GM12878 (cell line): Measurements from ENCODE around the gene ENTPD5. TPM values are rescaled to one million over a fixed set of nuclear protein-coding genes. Genes with fewer than 3 reads are reported as not detected.
A peak's percentile ranks its signal among the peaks of the same experiment; 100 is the strongest.

Experiments
- ATAC-seq: fragments of 200-7000 bp; cut with Tn5 transposase; 3 replicates; pipeline ENCODE4 v1.9.1; 2020; ENCODE audit warnings: mild to moderate bottlenecking, moderate library complexity
- BruUV-seq: library from RNA; stranded (reverse); fragments of 400-500 nt; replicated peaks from 2 replicates; lab custom pipeline; 2021; lab: Mats Ljungman, UMichigan
- CTCF ChIA-PET: fragments of 300-600 bp; sonication (Branson Sonifier 250); formaldehyde crosslinking; extraction: SDS; loops from one replicate; lab custom pipeline; 2021; ENCODE audit warnings: inconsistent platforms; lab: Yijun Ruan, JAX
- POLR2A ChIA-PET: fragments of 350-600 bp; formaldehyde crosslinking; extraction: SDS; loops from one replicate; lab custom pipeline; 2021; ENCODE audit warnings: inconsistent platforms; lab: Charles Lee
- RAD21 ChIA-PET: fragments of 300-600 bp; sonication (Branson Sonifier 250); formaldehyde crosslinking; loops from one replicate; lab custom pipeline; 2023; ENCODE audit warnings: antibody characterized with exemption; ENCODE audit not compliant: unreplicated experiment; lab: Charles Lee
- SMC1A ChIA-PET: fragments of 300-600 bp; sonication (Branson Sonifier 250); formaldehyde crosslinking; loops from one replicate; lab custom pipeline; 2023; ENCODE audit not compliant: unreplicated experiment, uncharacterized antibody; lab: Charles Lee
- DNase-seq: peaks from one replicate; pipeline ENCODE4 v3.0.0-alpha.2; 2011; ENCODE audit warnings: low read depth, low spot score
- FAIRE-seq: peaks from 3 replicates; lab custom pipeline; 2011; peaks lifted over from hg19 to GRCh38; lab: Jason Lieb, UNC
- H2AFZ ChIP-seq: 2 replicates; pipeline ENCODE4 v1.6.0; 2011; ENCODE audit warnings: low read depth, low read length, control low read depth; ENCODE audit not compliant: control insufficient read depth
- H3K27ac ChIP-seq: 2 replicates; pipeline ENCODE4 v1.5.1; 2011; ENCODE audit warnings: control low read depth; ENCODE audit not compliant: control insufficient read depth, insufficient read depth
- H3K27me3 ChIP-seq, 2 experiments: replicated peaks in 1 of 2; 2 replicates each; pipeline versions ENCODE4 v1.6.0 to v1.6.1; 2011; ENCODE audit warnings: low read length in 1 of 2; ENCODE audit not compliant: control insufficient read depth in 2 of 2, insufficient read depth in 2 of 2
- H3K36me3 ChIP-seq, 2 experiments: 2 replicates each; pipeline ENCODE4 v1.5.1; 2011; ENCODE audit warnings: low read length in 1 of 2; ENCODE audit not compliant: control insufficient read depth in 2 of 2, insufficient read depth in 2 of 2
- H3K4me1 ChIP-seq: 2 replicates; pipeline ENCODE4 v1.6.1; 2011; ENCODE audit warnings: mild to moderate bottlenecking, low read length, moderate library complexity, mixed read lengths; ENCODE audit not compliant: control insufficient read depth, insufficient read depth
- H3K4me2 ChIP-seq: 2 replicates; pipeline ENCODE4 v1.6.0; 2011; ENCODE audit warnings: control low read depth; ENCODE audit not compliant: control insufficient read depth, insufficient read depth
- H3K4me3 ChIP-seq: fragments of 200-600 bp; sonication (generic); 2 replicates; pipeline ENCODE4 v1.5.1; 2016
- H3K79me2 ChIP-seq: 2 replicates; pipeline ENCODE4 v1.6.0; 2011; ENCODE audit warnings: low read length; ENCODE audit not compliant: control insufficient read depth, insufficient read depth
- H3K9ac ChIP-seq: 2 replicates; pipeline ENCODE4 v1.8.0; 2011; ENCODE audit warnings: low read length, control low read depth, mixed read lengths; ENCODE audit not compliant: control insufficient read depth, insufficient read depth
- H3K9me3 ChIP-seq: replicated peaks from 3 replicates; pipeline ENCODE4 v1.5.1; 2011; ENCODE audit warnings: mild to moderate bottlenecking, low read length; ENCODE audit not compliant: control insufficient read depth, insufficient read depth
- H4K20me1 ChIP-seq: 2 replicates; pipeline ENCODE4 v1.6.0; 2011; ENCODE audit not compliant: control insufficient read depth, insufficient read depth
- BCLAF1 ChIP-seq: fragments of 450-650 bp; IDR thresholded peaks from 2 replicates; pipeline ENCODE4 v1.6.1; 2017; ENCODE audit warnings: antibody characterized with exemption, mild to moderate bottlenecking, moderate library complexity
- CBX3 ChIP-seq: fragments of 200-600 bp; sonication (generic); IDR thresholded peaks from 2 replicates; pipeline ENCODE4 v1.6.1; 2016; ENCODE audit warnings: low read depth, borderline replicate concordance
- CTCF ChIP-seq, 3 experiments: IDR thresholded peaks in 2 of 3; conservative IDR thresholded peaks in 1 of 3; 2 replicates each; pipeline ENCODE4 v1.5.1; 2011; ENCODE audit warnings: low read depth in 3 of 3, low read length in 3 of 3, mild to moderate bottlenecking in 3 of 3, control low read depth in 2 of 3, moderate library complexity in 2 of 3, inconsistent platforms in 1 of 3, mixed read lengths in 1 of 3; ENCODE audit not compliant: control insufficient read depth in 2 of 3, insufficient read depth in 1 of 3; ENCODE audit errors: extremely low read depth in 1 of 3
- MEF2B ChIP-seq: fragments of 450-650 bp; IDR thresholded peaks from 2 replicates; pipeline ENCODE4 v1.6.1; 2018; ENCODE audit warnings: mild to moderate bottlenecking, moderate library complexity; ENCODE audit not compliant: partially characterized antibody, poor library complexity, severe bottlenecking
- RAD21 ChIP-seq: IDR thresholded peaks from 2 replicates; pipeline ENCODE4 v1.6.1; 2011; ENCODE audit warnings: mild to moderate bottlenecking, low read depth, low read length, moderate library complexity; ENCODE audit not compliant: insufficient read depth
- SMC3 ChIP-seq: IDR thresholded peaks from 2 replicates; pipeline ENCODE4 v1.6.1; 2011; ENCODE audit warnings: low read length, improper control_type of control experiment, borderline replicate concordance
- SUPT20H ChIP-seq: IDR thresholded peaks from 2 replicates; pipeline ENCODE4 v1.6.1; 2011; ENCODE audit warnings: low read depth, mild to moderate bottlenecking, low read length, moderate library complexity, borderline replicate concordance; ENCODE audit not compliant: control insufficient read depth
- ZNF384 ChIP-seq: IDR thresholded peaks from 2 replicates; pipeline ENCODE4 v1.6.1; 2012; ENCODE audit warnings: low read depth, mild to moderate bottlenecking, low read length, improper control_type of control experiment, borderline replicate concordance
- WGBS: methylation state at CpG from one replicate; pipeline ENCODE4 v1.1.6; 2016; ENCODE audit warnings: low lambda C conversion rate; ENCODE audit not compliant: insufficient replicate concordance, insufficient coverage; ENCODE audit errors: missing lambda C conversion rate; 5-methylcytosine and 5-hydroxymethylcytosine counted together
- in situ Hi-C: fragments of 300-500 bp; cut with MboI; formaldehyde crosslinking; loops from 9 replicates; pipeline ENCODE4 v1.14.3; 2018; ENCODE audit warnings: mixed read lengths
- intact Hi-C: fragments of 100-400 bp; cut with micrococcal nuclease; formaldehyde crosslinking; loops from one replicate; pipeline ENCODE4 v1.14.2; 2022; ENCODE audit not compliant: unreplicated experiment
- polyA plus RNA-seq, 11 experiments: library from polyadenylated mRNA; depleted of rRNA in 4 of 11; unstranded in 6 of 11; stranded (reverse) in 5 of 11; fragments of >200 nt; fragmentation: Nextera tagmentation in 4 of 11; fragmentation: Illumina TruSeq in 1 of 11; extraction: Ambion mirVana in 4 of 11; extraction: Trizol in 1 of 11; gene quantifications; 1 replicate in 1 of 11; 2 replicates in 10 of 11; pipeline versions ENCODE4 v1.2.1 to v1.2.3, GENCODE V29; 2011 to 2016; ENCODE audit warnings: inconsistent platforms in 2 of 11, missing spikeins in 2 of 11, low read depth in 1 of 11
- total RNA-seq, 4 experiments: library from RNA; depleted of rRNA in 3 of 4; stranded (reverse); fragments of >200 nt in 3 of 4; fragmentation: Illumina TruSeq in 1 of 4; extraction: Trizol in 1 of 4; gene quantifications; 2 replicates each; pipeline versions ENCODE4 v1.2.1 to v1.2.3, GENCODE V29; 2013 to 2021
- TF ChIP-seq, protein P1 (sequence below): fragments of 450-650 bp; IDR thresholded peaks from 2 replicates; pipeline ENCODE4 v1.6.1; 2016; ENCODE audit warnings: mild to moderate bottlenecking

The ENTPD5 gene
- total and polyA plus RNA-seq, 10 of the 15 experiments (the other 5 are each of a cell fraction or from before 2014, with no cell fraction given) = 2.4 to 9.9 (median 7.6) TPM

- DNase-seq = no peak
- Histone ChIP-seq H3K9me3 (no peaks in the 10 kb centered on the region), H3K4me3 (no peak overlapping the region), H4K20me1 (no peaks in the 10 kb centered on the region), H3K4me1 (no peaks in the 10 kb centered on the region), H2AFZ (no peak overlapping the region), H3K79me2 (no peaks in the 10 kb centered on the region), H3K36me3 (no peaks in the 10 kb centered on the region), H3K27me3 (no peaks in the 10 kb centered on the region), H3K9ac (no peak overlapping the region), H3K4me2 (no peak overlapping the region), H3K27ac (no peak overlapping the region)
- 51% methylated on average over 3 of the region's 3 CpGs for WGBS
- no TSS peak for BruUV-seq
- intact Hi-C loops = loop anchor here (5.0 to 10.0 kb wide), 2 partner anchors 311 to 403 kb away; no protein-coding TSS in a partner anchor
- in situ Hi-C loops = loop anchor here (25.0 kb wide), 1 partner anchor 301 kb away; no protein-coding TSS in a partner anchor
- ChIA-PET CTCF (interaction anchor here (0.9 to 1.9 kb wide), 4 partner anchors 10 to 213 kb away, joined by 3 to 9 read pairs (median 7); partner anchors contain the start of genes BBOF1 and ENTPD5), SMC1A (interaction anchor here (0.9 kb wide), 1 partner anchor 41 kb away, joined by 3 read pairs; no protein-coding TSS in a partner anchor), POLR2A (no interaction called here), RAD21 (interaction anchor here (1.0 to 1.6 kb wide), 2 partner anchors 11 to 208 kb away, joined by 4 read pairs; no protein-coding TSS in a partner anchor)
- TF ChIP-seq CTCF (IDR thresholded peaks at IDR 0.05 in 2 of 3, conservative IDR thresholded peaks at IDR 0.05 in 1 of 3; ENCODE audit: control insufficient read depth in 2 of 3, extremely low read depth in 1 of 3, insufficient read depth in 1 of 3, low read depth in 3 of 3, low read length in 3 of 3) = peak; percentile 42 to 65 (median 59); a peak in 5 of 6 replicates
- TF ChIP-seq ZNF384 = no peak
- peak; percentile 45; the same call in 1 of the 2 replicates for TF ChIP-seq SMC3
- no peak for TF ChIP-seq MEF2B
- TF ChIP-seq, protein P1, sequence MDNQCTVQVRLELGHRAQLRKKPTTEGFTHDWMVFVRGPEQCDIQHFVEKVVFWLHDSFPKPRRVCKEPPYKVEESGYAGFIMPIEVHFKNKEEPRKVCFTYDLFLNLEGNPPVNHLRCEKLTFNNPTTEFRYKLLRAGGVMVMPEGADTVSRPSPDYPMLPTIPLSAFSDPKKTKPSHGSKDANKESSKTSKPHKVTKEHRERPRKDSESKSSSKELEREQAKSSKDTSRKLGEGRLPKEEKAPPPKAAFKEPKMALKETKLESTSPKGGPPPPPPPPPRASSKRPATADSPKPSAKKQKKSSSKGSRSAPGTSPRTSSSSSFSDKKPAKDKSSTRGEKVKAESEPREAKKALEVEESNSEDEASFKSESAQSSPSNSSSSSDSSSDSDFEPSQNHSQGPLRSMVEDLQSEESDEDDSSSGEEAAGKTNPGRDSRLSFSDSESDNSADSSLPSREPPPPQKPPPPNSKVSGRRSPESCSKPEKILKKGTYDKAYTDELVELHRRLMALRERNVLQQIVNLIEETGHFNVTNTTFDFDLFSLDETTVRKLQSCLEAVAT = no peak
- no peak for TF ChIP-seq BCLAF1
- no peak for TF ChIP-seq SUPT20H
- TF ChIP-seq RAD21 = peak; percentile 70
- no peak for TF ChIP-seq CBX3
- FAIRE-seq = peak; percentile 89
- ATAC-seq = peak; percentile 86
Measured at GRCh38 chr14:74038020-74038859, 19.2 kb upstream of the ENTPD5 start.
